ENCODE results near the gene NAV2. TPM values are rescaled to one million over a fixed set of nuclear protein-coding genes. Genes with fewer than 3 reads are reported as not detected.

The NAV2 gene
- total RNA-seq, 1 experiment from 2014 or later: 22.7 TPM

DNA sequence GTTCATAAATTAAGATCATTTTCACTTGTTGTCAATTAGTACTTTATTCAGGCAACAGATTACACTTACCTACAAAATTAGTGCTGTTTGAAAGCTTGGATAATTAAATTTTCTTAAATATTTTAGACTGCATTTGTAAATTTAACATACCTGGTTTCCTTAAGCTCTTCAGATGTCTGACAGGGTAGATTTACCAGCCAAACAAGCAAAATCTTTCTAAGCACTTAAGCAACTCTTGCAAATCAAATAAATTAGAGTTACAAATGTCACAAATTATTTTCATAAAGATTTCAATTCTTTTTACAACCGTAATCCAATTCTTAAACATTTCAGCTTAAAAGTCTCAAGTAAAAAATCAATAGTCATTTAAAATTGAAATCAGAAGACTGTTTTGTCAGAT is 317.8 kb downstream of the NAV2 start:
- DNase-seq (ENCODE audit: low read depth, low spot score) (no peak), ATAC-seq (no peak)
- no peak for TF ChIP-seq SIN3A (IDR thresholded peaks at IDR 0.05; ENCODE audit: borderline replicate concordance, insufficient read depth, low read depth, low read length)
- no peak for TF ChIP-seq CTCF (IDR thresholded peaks at IDR 0.05)
- ChIA-PET CTCF (no interaction called here), POLR2A (no interaction called here)
- no peaks in the 10 kb centered on the region for H3K9me3 ChIP-seq (ENCODE audit: control insufficient read depth, insufficient read depth, low read depth, low read length)
- no peak overlapping the region for H3K27ac ChIP-seq (ENCODE audit: low read length)
- H3K4me3 ChIP-seq (ENCODE audit: low read depth in 2 of 2, low read length in 2 of 2): no peak overlapping the region
- no peaks in the 10 kb centered on the region for H3K27me3 ChIP-seq (ENCODE audit: control insufficient read depth, insufficient read depth, low read length)
- no peaks in the 10 kb centered on the region for H3K4me1 ChIP-seq (ENCODE audit: control insufficient read depth, insufficient read depth, low read length)
- H3K36me3 ChIP-seq (ENCODE audit: control insufficient read depth, insufficient read depth, low read length): no peaks in the 10 kb centered on the region
- in situ Hi-C loops (cut with HindIII; ENCODE audit: low pct_unique_long_range_greater_than_20kb, low sequenced_read_pairs): no loop called here
- BruUV-seq (replicated peaks): no TSS peak
- intact Hi-C loops (cut with micrococcal nuclease; ENCODE audit: unreplicated experiment): no loop called here

GRCh38 chr11:20031155-20032001 is 318.7 kb downstream of the NAV2 start:
- ChIA-PET CTCF (no interaction called here), POLR2A (no interaction called here)
- Histone ChIP-seq H3K9me3 (ENCODE audit: control insufficient read depth, insufficient read depth, low read depth, low read length) (no peaks in the 10 kb centered on the region), H3K4me3 (ENCODE audit: low read depth in 2 of 2, low read length in 2 of 2) (no peak overlapping the region), H3K36me3 (ENCODE audit: control insufficient read depth, insufficient read depth, low read length) (no peaks in the 10 kb centered on the region), H3K27ac (ENCODE audit: low read length) (no peak overlapping the region), H3K27me3 (ENCODE audit: control insufficient read depth, insufficient read depth, low read length) (no peaks in the 10 kb centered on the region), H3K4me1 (ENCODE audit: control insufficient read depth, insufficient read depth, low read length) (no peaks in the 10 kb centered on the region)
- DNase-seq (ENCODE audit: low read depth, low spot score) (no peak), ATAC-seq (no peak)
- in situ Hi-C loops (cut with HindIII; ENCODE audit: low pct_unique_long_range_greater_than_20kb, low sequenced_read_pairs) (no loop called here), intact Hi-C loops (cut with micrococcal nuclease; ENCODE audit: unreplicated experiment) (no loop called here)
- BruUV-seq (replicated peaks): no TSS peak
- TF ChIP-seq POLR2AphosphoS5 (IDR thresholded peaks at IDR 0.05; ENCODE audit: low read depth, low read length) (no peak), CTCF (IDR thresholded peaks at IDR 0.05) (no peak), REST (IDR thresholded peaks at IDR 0.05; ENCODE audit: insufficient read depth in 1 of 2, low read depth in 2 of 2, low read length in 1 of 2) (no peak), SIN3A (IDR thresholded peaks at IDR 0.05; ENCODE audit: borderline replicate concordance, insufficient read depth, low read depth, low read length) (no peak), TCF7L2 (IDR thresholded peaks at IDR 0.05; ENCODE audit: low read depth, low read length) (no peak)
